ENCODE measurements around the gene MCC. TPM values are rescaled to one million over a fixed set of nuclear protein-coding genes. Genes with fewer than 3 reads are reported as not detected.

The MCC gene
- total RNA-seq, 1 experiment from 2014 or later: 7.6 TPM

- H2BK120ac ChIP-seq (ENCODE audit: low read depth, low read length, poor library complexity, severe bottlenecking): no peak overlapping the region
- no peaks in the 10 kb centered on the region for H3K9me3 ChIP-seq (ENCODE audit: control insufficient read depth, low read depth, low read length)
- H2BK5ac ChIP-seq (ENCODE audit: insufficient read length, low read length): no peak overlapping the region
- no peak overlapping the region for H3K23ac ChIP-seq (ENCODE audit: insufficient read length, low read depth, low read length)
- H3K27me3 ChIP-seq (ENCODE audit: insufficient read depth, low read length): no peaks in the 10 kb centered on the region
- no peak overlapping the region for H2AK5ac ChIP-seq (ENCODE audit: insufficient read length, low read length)
- H3K23me2 ChIP-seq (ENCODE audit: insufficient read length, low read depth, low read length, poor library complexity, severe bottlenecking): no peaks in the 10 kb centered on the region
- H3T11ph ChIP-seq (ENCODE audit: low read length): no peak overlapping the region
- no CpG with 5 or more reads among the region's 11 CpGs for WGBS (ENCODE audit: extremely low coverage, insufficient read length, low lambda C conversion rate)
- no peak overlapping the region for H2AFZ ChIP-seq (ENCODE audit: low read length)
- H3K79me1 ChIP-seq (ENCODE audit: insufficient read depth, low read depth, low read length, poor library complexity, severe bottlenecking): no peaks in the 10 kb centered on the region
- no peak for DNase-seq
- no peak overlapping the region for H3K14ac ChIP-seq (ENCODE audit: insufficient read depth, low read length)
- H3K4me1 Mint-ChIP-seq: 0 out of 4 replicates have a peak, but pooled peaks cover 0 to 2% of the 10 kb centered on the region in 2 experiments
- no peak overlapping the region for H4K5ac ChIP-seq (ENCODE audit: insufficient read length, low read depth, low read length)
- no peak overlapping the region for H4K8ac ChIP-seq (replicated peaks; ENCODE audit: insufficient read length, low read depth, low read length)
- H3K27me3 Mint-ChIP-seq (ENCODE audit: low read depth): no peaks in the 10 kb centered on the region
- H3K36me3 Mint-ChIP-seq (ENCODE audit: insufficient read depth in 1 of 3, low read depth in 3 of 3): peaks cover 4 to 28% (median 15%) of the 10 kb centered on the region in 3 experiments; a peak in 5 of 7 replicates
- no peak overlapping the region for H2BK20ac ChIP-seq (ENCODE audit: low read depth, low read length, poor library complexity, severe bottlenecking)
- H2BK15ac ChIP-seq (ENCODE audit: low read depth, low read length): no peak overlapping the region
- no peaks in the 10 kb centered on the region for H3K4me1 ChIP-seq (ENCODE audit: insufficient read depth, low read length)
- no peak overlapping the region for H3K4me3 Mint-ChIP-seq
- no peak overlapping the region for H3K56ac ChIP-seq (ENCODE audit: insufficient read length, low read depth, low read length)
- no peaks in the 10 kb centered on the region for H4K20me1 ChIP-seq (ENCODE audit: control insufficient read depth, insufficient read depth, insufficient read length)
- H3K4me2 ChIP-seq (ENCODE audit: insufficient read depth, insufficient read length, low read length): no peak overlapping the region
- no peak overlapping the region for H3K27ac Mint-ChIP-seq
- H3K18ac ChIP-seq (ENCODE audit: insufficient read length, low read depth, low read length): no peak overlapping the region
- H4K91ac ChIP-seq (ENCODE audit: insufficient read length, low read depth, low read length): no peak overlapping the region
- H3K9ac ChIP-seq (ENCODE audit: extremely low read depth, insufficient read length, low read length): no peak overlapping the region
- no peak overlapping the region for H2BK12ac ChIP-seq (ENCODE audit: insufficient read length, low read depth, low read length)
- no peak for TF ChIP-seq CTCF (conservative IDR thresholded peaks at IDR 0.05)
- no peak overlapping the region for H3K4ac ChIP-seq (ENCODE audit: low read depth, low read length)
- no peak overlapping the region for H3K27ac ChIP-seq (ENCODE audit: insufficient read length, low read depth, low read length)
- no peaks in the 10 kb centered on the region for H3K79me2 ChIP-seq (ENCODE audit: insufficient read depth, low read length)
- H3K9me3 Mint-ChIP-seq: no peaks in the 10 kb centered on the region
These were observed 467.6 kb downstream of the MCC start for GRCh38 chr5:113020461-113021273.

Data from H9 (cell line).